Lower leg skin (tissue), 4 donors: ENCODE results near the gene MPHOSPH10. TPM values are rescaled to one million over a fixed set of nuclear protein-coding genes. Genes with fewer than 3 reads are reported as not detected.

Source experiments
- DNase-seq, 2 donors: peaks; one replicate each; pipeline ENCODE4 v3.0.0-alpha.2; 2019; ENCODE audit warnings: low spot score in 2 of 2
- H3K4me3 ChIP-seq: fragments of 200-600 bp; sonication (generic); 2 replicates; pipeline ENCODE4 v1.5.1; 2017; ENCODE audit warnings: mild to moderate bottlenecking, low read depth; ENCODE audit not compliant: poor library complexity, severe bottlenecking
- CTCF ChIP-seq, 3 donors: fragments of 450-650 bp; IDR thresholded peaks; one replicate each; pipeline ENCODE4 v1.5.1; 2016; ENCODE audit warnings: antibody characterized with exemption in 3 of 3, mild to moderate bottlenecking in 3 of 3, moderate library complexity in 2 of 3
- POLR2A ChIP-seq, 2 donors: fragments of 450-650 bp; IDR thresholded peaks; one replicate each; pipeline ENCODE4 v1.6.1; 2016 to 2017; ENCODE audit warnings: antibody characterized with exemption in 2 of 2, mild to moderate bottlenecking in 1 of 2, moderate library complexity in 1 of 2
- WGBS, 2 donors: methylation state at CpG; one replicate each; pipeline ENCODE4 v1.1.5; 2018; 5-methylcytosine and 5-hydroxymethylcytosine counted together
- intact Hi-C: fragments of 100-400 bp; cut with DNase I; formaldehyde crosslinking; loops from one replicate; pipeline ENCODE4 v1.15.0; 2023; ENCODE audit warnings: low total_unique reads
- total RNA-seq, 4 donors: library from RNA; depleted of rRNA; stranded (reverse); fragments of >200 nt; gene quantifications; one replicate each; pipeline ENCODE4 v1.1.0, GENCODE V29; 2016

MPHOSPH10 gene
- total RNA-seq, 4 donors from 2014 or later = 19.0 to 28.1 (median 21.8) TPM

- WGBS, 2 donors = 81 to 85% methylated on average over 1 of the region's 1 CpG
- TF ChIP-seq POLR2A (IDR thresholded peaks at IDR 0.05) = no peak
- TF ChIP-seq CTCF (IDR thresholded peaks at IDR 0.05) = no peak
- intact Hi-C loops = no loop called here
- no peak overlapping the region for H3K4me3 ChIP-seq
- DNase-seq = no peak
These were observed 56.5 kb downstream of the MPHOSPH10 start for GRCh38 chr2:71186973-71187372.

DNA sequence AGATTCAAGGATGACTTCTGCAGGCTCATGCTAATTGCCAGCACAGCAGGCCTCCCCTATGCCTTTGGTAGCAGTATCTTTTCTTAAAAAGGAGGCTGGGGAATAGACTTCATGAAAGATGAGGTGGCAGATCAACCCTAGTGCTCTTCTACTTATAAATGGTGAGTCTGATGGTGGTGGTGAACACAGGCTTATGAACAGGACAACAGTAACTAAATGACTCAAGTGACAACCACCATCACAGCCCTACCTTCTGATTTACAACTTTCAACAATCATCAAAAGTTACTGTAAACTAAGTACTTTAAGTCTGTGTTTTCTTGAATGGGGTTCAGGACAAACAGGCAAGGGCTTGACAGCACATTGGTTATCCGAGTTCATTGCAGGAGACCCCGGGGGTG lies 57.2 kb downstream of the MPHOSPH10 start:
- 77 to 83% methylated on average over 2 of the region's 2 CpGs for WGBS, 2 donors
- TF ChIP-seq CTCF (IDR thresholded peaks at IDR 0.05) = no peak
- no peak for TF ChIP-seq POLR2A (IDR thresholded peaks at IDR 0.05)
- intact Hi-C loops = no loop called here
- no peak for DNase-seq
- no peak overlapping the region for H3K4me3 ChIP-seq

DNA sequence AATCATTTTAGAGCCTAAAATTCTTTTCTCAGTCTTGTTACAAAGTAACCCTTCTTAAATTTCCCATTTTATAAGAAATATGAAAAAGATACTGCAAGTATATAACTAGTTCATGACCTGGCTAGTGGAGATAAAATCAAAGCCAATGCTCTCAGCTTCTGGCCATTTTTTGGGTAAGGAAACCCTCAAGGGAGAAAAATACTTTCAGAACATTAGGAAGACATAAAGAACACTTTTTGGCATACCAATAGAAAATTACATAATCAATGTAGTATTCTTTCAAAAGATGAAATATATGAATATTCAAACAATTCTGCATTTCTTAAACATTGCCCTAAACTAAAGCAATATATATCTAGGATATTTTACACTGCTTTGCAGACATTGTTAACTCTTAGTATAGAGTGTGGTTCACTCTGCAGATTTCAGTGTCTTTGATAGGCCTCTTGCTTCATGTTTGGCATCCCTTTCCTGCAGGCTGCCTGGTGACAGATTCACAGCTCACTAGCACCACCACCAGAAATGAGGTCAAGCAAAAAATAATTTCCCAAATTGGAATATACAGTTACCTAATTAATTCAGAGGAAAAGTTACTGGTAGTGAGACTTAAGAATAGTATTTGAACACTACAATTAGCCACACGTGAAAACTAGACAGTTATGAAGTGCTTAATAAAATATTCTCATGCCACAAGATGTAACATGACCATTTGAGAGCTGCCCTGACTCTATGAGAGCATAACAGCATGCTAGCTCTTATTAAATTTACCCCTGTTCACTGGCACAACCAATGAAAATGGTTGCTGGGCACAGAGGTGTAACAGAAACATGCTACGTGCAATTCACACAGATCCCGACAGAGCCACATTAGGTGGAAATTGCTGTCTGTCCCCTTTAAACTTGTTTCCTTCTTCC lies 60.5 kb downstream of the MPHOSPH10 start:
- WGBS, 2 donors = 57% methylated on average over 3 of the region's 3 CpGs
- intact Hi-C loops = no loop called here
- DNase-seq = no peak
- TF ChIP-seq POLR2A (IDR thresholded peaks at IDR 0.05) (no peak), CTCF (IDR thresholded peaks at IDR 0.05) (no peak)
- no peak overlapping the region for H3K4me3 ChIP-seq

GRCh38 chr2:71191570-71191943 lies 61.1 kb downstream of the MPHOSPH10 start:
- no peak for TF ChIP-seq CTCF (IDR thresholded peaks at IDR 0.05)
- no peak for DNase-seq
- WGBS, 2 donors = 72 to 82% methylated on average over 3 of the region's 3 CpGs
- no peak overlapping the region for H3K4me3 ChIP-seq
- intact Hi-C loops = no loop called here

Other genes with a start within 250 kb of the MPHOSPH10 start
- 1 to 10 TPM in 3 of 4 donors, not detected in 1; 1.7 to 6.4 (median 4.3) TPM for gene VAX2, start 230.1 kb upstream of the MPHOSPH10 start, total RNA-seq
- gene ATP6V1B1, start 194.7 kb upstream of the MPHOSPH10 start, total RNA-seq = 100 to 1,000 TPM in 1 of 4 donors, 10 to 100 TPM in 2, 1 to 10 TPM in 1; 7.3 to 110 (median 55.0) TPM
- gene ANKRD53, start 152.0 kb upstream of the MPHOSPH10 start, total RNA-seq = 1 to 10 TPM in 1 of 4 donors, under 1 TPM in 2, not detected in 1; 0.27 to 1.3 (median 0.84) TPM
- 10 to 100 TPM; 12.5 to 24.9 (median 20.7) TPM for gene TEX261, start 135.8 kb upstream of the MPHOSPH10 start, total RNA-seq
- 100 to 1,000 TPM in 2 of 4 donors, 10 to 100 TPM in 2; 89.9 to 130 (median 104) TPM for gene NAGK, start 62.0 kb upstream of the MPHOSPH10 start, total RNA-seq
- gene MCEE, start 405 bp upstream of the MPHOSPH10 start, total RNA-seq = 10 to 100 TPM; 19.0 to 45.2 (median 33.3) TPM
- 10 to 100 TPM; 20.1 to 29.8 (median 23.1) TPM for gene PAIP2B, start 96.5 kb downstream of the MPHOSPH10 start, total RNA-seq
- gene ZNF638, start 201.1 kb downstream of the MPHOSPH10 start, total RNA-seq = 100 to 1,000 TPM in 3 of 4 donors, 10 to 100 TPM in 1; 94.9 to 114 (median 109) TPM